IMR-90 (cell line): ENCODE results near the gene SECISBP2. TPM values are rescaled to one million over a fixed set of nuclear protein-coding genes. Genes with fewer than 3 reads are reported as not detected.

Source experiments
- ATAC-seq: fragments of 200-7000 bp; cut with Tn5 transposase; 2 replicates; pipeline ENCODE4 v1.9.1; 2020; ENCODE audit warnings: low read depth, mild to moderate bottlenecking, moderate library complexity
- BruUV-seq: library from RNA; stranded (reverse); fragments of 400-500 nt; replicated peaks from 2 replicates; lab custom pipeline; 2021; lab: Mats Ljungman, UMichigan
- CTCF ChIA-PET: fragments of 300-600 bp; formaldehyde crosslinking; extraction: SDS; loops from one replicate; lab custom pipeline; 2021; ENCODE audit warnings: antibody characterized with exemption; lab: Yijun Ruan, JAX
- POLR2A ChIA-PET: fragments of 300-600 bp; sonication (Branson Sonifier 250); formaldehyde crosslinking; loops from one replicate; lab custom pipeline; 2022; ENCODE audit warnings: antibody characterized with exemption; ENCODE audit not compliant: unreplicated experiment; lab: Charles Lee
- DNase-seq: peaks from one replicate; pipeline ENCODE4 v3.0.0; 2013
- H2AFZ ChIP-seq: replicated peaks from 2 replicates; pipeline ENCODE3; 2013; ENCODE audit warnings: low read length, mild to moderate bottlenecking; ENCODE audit not compliant: poor library complexity
- H2AK5ac ChIP-seq: 2 replicates; pipeline ENCODE4 v1.6.1; 2013; ENCODE audit warnings: low read depth, low read length, inconsistent platforms
- H2AK9ac ChIP-seq: replicated peaks from 2 replicates; pipeline ENCODE3; 2013; ENCODE audit warnings: mild to moderate bottlenecking, low read depth, low read length, moderate library complexity; ENCODE audit not compliant: poor library complexity
- H2BK120ac ChIP-seq: 2 replicates; pipeline ENCODE4 v1.6.1; 2013; ENCODE audit warnings: low read depth, low read length, inconsistent platforms
- H2BK15ac ChIP-seq: 3 replicates; pipeline ENCODE4 v1.6.1; 2013; ENCODE audit warnings: low read depth, low read length, inconsistent platforms
- H2BK20ac ChIP-seq: 2 replicates; pipeline ENCODE4 v1.6.1; 2013; ENCODE audit warnings: low read depth, mild to moderate bottlenecking, inconsistent platforms, low read length, moderate library complexity
- H2BK5ac ChIP-seq: 2 replicates; pipeline ENCODE4 v1.6.1; 2013; ENCODE audit warnings: mild to moderate bottlenecking, low read depth, low read length, inconsistent platforms; ENCODE audit not compliant: poor library complexity, severe bottlenecking
- H3K14ac ChIP-seq: replicated peaks from 2 replicates; pipeline ENCODE4 v1.6.1; 2013; ENCODE audit warnings: low read depth, low read length, inconsistent platforms
- H3K18ac ChIP-seq: 2 replicates; pipeline ENCODE4 v1.6.1; 2013; ENCODE audit warnings: low read depth, low read length, control low read depth
- H3K23ac ChIP-seq: 2 replicates; pipeline ENCODE4 v1.6.1; 2013; ENCODE audit warnings: low read depth, low read length, inconsistent platforms
- H3K27ac ChIP-seq: 2 replicates; pipeline ENCODE4 v1.5.1; 2013; ENCODE audit warnings: mild to moderate bottlenecking, control low read depth, low read length; ENCODE audit not compliant: insufficient read depth
- H3K27me3 ChIP-seq: 2 replicates; pipeline ENCODE4 v1.6.1; 2013; ENCODE audit warnings: low read length; ENCODE audit not compliant: control insufficient read depth, insufficient read depth
- H3K36me3 ChIP-seq: 2 replicates; pipeline ENCODE4 v1.6.1; 2013; ENCODE audit warnings: low read length, mixed read lengths; ENCODE audit not compliant: control insufficient read depth, insufficient read depth
- H3K4ac ChIP-seq: 2 replicates; pipeline ENCODE4 v1.6.1; 2013; ENCODE audit warnings: low read depth, low read length, inconsistent platforms
- H3K4me1 ChIP-seq: 2 replicates; pipeline ENCODE4 v1.6.1; 2013; ENCODE audit warnings: low read length, mixed read lengths; ENCODE audit not compliant: control insufficient read depth, insufficient read depth
- H3K4me2 ChIP-seq: 2 replicates; pipeline ENCODE4 v1.6.1; 2013; ENCODE audit warnings: low read depth, mild to moderate bottlenecking, control low read depth, low read length, moderate library complexity
- H3K4me3 ChIP-seq: 2 replicates; pipeline ENCODE4 v1.5.1; 2013; ENCODE audit warnings: low read depth, mild to moderate bottlenecking, control low read depth, low read length, moderate library complexity; ENCODE audit not compliant: insufficient read depth
- H3K56ac ChIP-seq: 2 replicates; pipeline ENCODE4 v1.6.1; 2013; ENCODE audit warnings: low read length, inconsistent platforms; ENCODE audit not compliant: insufficient read depth; ENCODE audit errors: extremely low read depth
- H3K79me1 ChIP-seq, 2 experiments: 2 replicates each; pipeline ENCODE4 v1.6.1; 2013; ENCODE audit warnings: low read length in 2 of 2, inconsistent platforms in 1 of 2, low read depth in 1 of 2
- H3K9ac ChIP-seq: 2 replicates; pipeline ENCODE4 v1.6.1; 2013; ENCODE audit warnings: low read depth, low read length, control low read depth
- H3K9me1 ChIP-seq: 2 replicates; pipeline ENCODE4 v1.6.1; 2013; ENCODE audit warnings: low read length, inconsistent platforms; ENCODE audit not compliant: insufficient read depth
- H3K9me3 ChIP-seq: 2 replicates; pipeline ENCODE4 v1.6.1; 2013; ENCODE audit warnings: low read length; ENCODE audit not compliant: control insufficient read depth, insufficient read depth
- H4K20me1 ChIP-seq: 2 replicates; pipeline ENCODE4 v1.6.1; 2013; ENCODE audit warnings: low read length, inconsistent platforms; ENCODE audit not compliant: insufficient read depth
- H4K5ac ChIP-seq: 2 replicates; pipeline ENCODE4 v1.6.1; 2013; ENCODE audit warnings: mild to moderate bottlenecking, low read depth, low read length, control low read depth
- H4K8ac ChIP-seq, 2 experiments: 2 replicates each; pipeline ENCODE4 v1.6.1; 2013; ENCODE audit warnings: low read depth in 2 of 2, low read length in 2 of 2, control low read depth in 1 of 2, inconsistent platforms in 1 of 2
- H4K91ac ChIP-seq: 2 replicates; pipeline ENCODE4 v1.6.1; 2013; ENCODE audit warnings: low read depth, low read length, inconsistent platforms; ENCODE audit not compliant: insufficient read depth
- CHD1 ChIP-seq: IDR thresholded peaks from 2 replicates; pipeline ENCODE4 v1.6.1; 2012; ENCODE audit warnings: low read depth, low read length, improper control_type of control experiment
- FOS ChIP-seq: fragments of 150-350 bp; IDR thresholded peaks from 2 replicates; pipeline ENCODE4 v1.6.1; 2016; ENCODE audit warnings: low read depth, low read length
- MAFK ChIP-seq: IDR thresholded peaks from 2 replicates; pipeline ENCODE4 v1.6.1; 2012; ENCODE audit warnings: low read depth, low read length, improper control_type of control experiment
- NFE2L2 ChIP-seq: fragments of 150-350 bp; IDR thresholded peaks from 2 replicates; pipeline ENCODE4 v1.6.1; 2016; ENCODE audit warnings: low read depth, mild to moderate bottlenecking, low read length
- RAD21 ChIP-seq: IDR thresholded peaks from 2 replicates; pipeline ENCODE4 v1.6.1; 2012; ENCODE audit warnings: low read length, improper control_type of control experiment
- RCOR1 ChIP-seq: IDR thresholded peaks from 2 replicates; pipeline ENCODE4 v1.6.1; 2012; ENCODE audit warnings: mild to moderate bottlenecking, low read length, improper control_type of control experiment; ENCODE audit not compliant: insufficient replicate concordance
- RFX5 ChIP-seq: IDR thresholded peaks from 2 replicates; pipeline ENCODE4 v1.8.0; 2012; ENCODE audit warnings: low read depth, mild to moderate bottlenecking, low read length, moderate library complexity
- SMC3 ChIP-seq: fragments of 150-350 bp; IDR thresholded peaks from 2 replicates; pipeline ENCODE4 v1.6.1; 2016; ENCODE audit warnings: low read depth, mild to moderate bottlenecking, antibody characterized with exemption, low read length, moderate library complexity
- WGBS, 2 experiments: methylation state at CpG; one replicate each; pipeline versions ENCODE4 v1.1.5 to v1.1.7; 2013; ENCODE audit warnings: missing lambda C conversion rate in 2 of 2; ENCODE audit not compliant: insufficient read length in 1 of 2; ENCODE audit errors: extremely low coverage in 2 of 2; 5-methylcytosine and 5-hydroxymethylcytosine counted together
- dilution Hi-C: fragments of 300-500 bp; cut with HindIII; formaldehyde crosslinking; loops from one replicate; pipeline ENCODE4 v1.14.3; 2018; ENCODE audit warnings: low sequenced_read_pairs; ENCODE audit not compliant: unreplicated experiment
- in situ Hi-C: fragments of 300-500 bp; cut with MboI; formaldehyde crosslinking; loops from 3 replicates; pipeline ENCODE4 v1.14.3; 2019; ENCODE audit warnings: low sequenced_read_pairs, inconsistent platforms, mixed read lengths
- intact Hi-C: fragments of 100-400 bp; cut with micrococcal nuclease; formaldehyde crosslinking; loops from 2 replicates; pipeline ENCODE4 v1.10.0; 2022
- polyA plus RNA-seq, 3 experiments: library from polyadenylated mRNA; depleted of rRNA; stranded (reverse); fragments of >200 nt; gene quantifications; 2 replicates each; pipeline ENCODE4 v1.2.3, GENCODE V29; 2012; ENCODE audit warnings: low replicate concordance in 1 of 3
- total RNA-seq: library from RNA; depleted of rRNA; stranded (reverse); fragments of >200 nt; gene quantifications from 2 replicates; pipeline ENCODE4 v1.2.3, GENCODE V29; 2012
- TF ChIP-seq, protein P1 (sequence below): fragments of 150-350 bp; IDR thresholded peaks from 2 replicates; pipeline ENCODE4 v1.6.1; 2016; ENCODE audit warnings: low read depth, mild to moderate bottlenecking, low read length, moderate library complexity, borderline replicate concordance
- TF ChIP-seq, protein P2 (sequence below): fragments of 150-350 bp; IDR thresholded peaks from 2 replicates; pipeline ENCODE4 v1.6.1; 2017; ENCODE audit warnings: mild to moderate bottlenecking, antibody characterized with exemption, low read length, low read depth

Gene SECISBP2
- total and polyA plus RNA-seq, 2 of the 4 experiments (the other 2 are of a cell fraction), result 16.4 to 18.8 TPM

DNA sequence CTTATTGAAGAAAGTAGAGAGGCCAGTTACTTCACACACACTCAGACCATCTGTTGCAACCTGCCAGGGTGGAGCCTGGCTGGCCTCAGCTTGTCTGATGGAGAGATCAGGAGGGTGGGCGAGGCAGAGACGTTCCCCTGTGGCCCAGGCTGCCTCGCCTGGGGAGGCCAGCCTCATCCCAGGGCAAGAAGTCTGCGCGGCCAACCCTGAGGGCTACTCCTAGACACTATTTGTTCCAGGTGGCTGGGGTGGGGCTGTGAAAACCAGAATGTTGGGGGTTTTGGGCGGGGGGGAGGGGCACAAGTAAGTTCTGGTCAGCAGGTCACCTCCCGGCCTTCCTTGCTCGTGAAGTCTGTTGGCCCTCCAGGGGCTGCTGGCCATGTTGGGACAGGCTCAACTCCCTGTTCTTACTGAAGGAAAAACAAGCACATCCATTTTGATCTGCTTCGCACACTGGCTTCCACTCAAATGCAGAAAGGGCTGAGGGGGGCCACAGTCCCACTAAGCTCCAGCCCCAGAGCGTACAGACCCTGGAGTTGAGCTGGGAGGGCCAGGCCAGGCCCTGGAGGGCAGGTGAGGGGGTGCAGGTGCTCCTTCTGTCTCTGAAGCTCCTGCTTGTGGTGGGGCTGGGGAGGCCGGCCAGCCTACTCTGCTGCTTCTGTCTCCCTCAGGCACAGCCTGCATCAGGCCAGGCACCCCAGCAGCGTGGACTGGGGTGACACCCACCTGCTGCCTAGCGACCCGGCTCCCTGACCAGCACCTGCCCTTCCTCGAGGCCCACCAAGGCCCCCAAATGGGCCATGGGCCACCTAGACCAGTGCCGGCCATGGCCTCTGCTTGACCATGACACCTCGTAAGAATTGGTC is 46.6 kb downstream of the SECISBP2 start:
- Histone ChIP-seq H2BK5ac (no peak overlapping the region), H3K4me2 (no peak overlapping the region), H2BK120ac (no peak overlapping the region), H3K4me3 (no peak overlapping the region), H3K23ac (no peak overlapping the region), H3K4me1 (no peaks in the 10 kb centered on the region), H4K91ac (no peak overlapping the region), H3K27ac (no peak overlapping the region), H3K4ac (no peak overlapping the region), H3K79me1 (no peaks in the 10 kb centered on the region), H3K9me3 (no peaks in the 10 kb centered on the region), H2BK20ac (no peak overlapping the region), H3K36me3 (peaks cover 25% of the 10 kb centered on the region), H3K14ac (no peak overlapping the region), H3K27me3 (no peaks in the 10 kb centered on the region), H2AK9ac (no peak overlapping the region), H3K9me1 (peaks cover 3% of the 10 kb centered on the region), H2BK15ac (no peak overlapping the region), H2AK5ac (no peak overlapping the region), H4K8ac (no peak overlapping the region), H3K56ac (no peak overlapping the region), H3K18ac (no peak overlapping the region), H4K5ac (no peak overlapping the region), H3K9ac (no peak overlapping the region), H2AFZ (no peak overlapping the region), H4K20me1 (no peaks in the 10 kb centered on the region)
- ChIA-PET CTCF (no interaction called here), POLR2A (no interaction called here)
- DNase-seq (no peak), ATAC-seq (no peak)
- intact Hi-C loops, result no loop called here
- 86% methylated on average over 4 of the region's 17 CpGs; no CpG with 5 or more reads in 1 of the 2 experiments for WGBS, 2 experiments
- in situ Hi-C loops, result no loop called here
- BruUV-seq, result no TSS peak
- TF ChIP-seq RAD21 (no peak), FOS (no peak), MAFK (no peak), RFX5 (no peak), NFE2L2 (no peak), CHD1 (no peak), RCOR1 (no peak), SMC3 (no peak)
- TF ChIP-seq, protein P1, sequence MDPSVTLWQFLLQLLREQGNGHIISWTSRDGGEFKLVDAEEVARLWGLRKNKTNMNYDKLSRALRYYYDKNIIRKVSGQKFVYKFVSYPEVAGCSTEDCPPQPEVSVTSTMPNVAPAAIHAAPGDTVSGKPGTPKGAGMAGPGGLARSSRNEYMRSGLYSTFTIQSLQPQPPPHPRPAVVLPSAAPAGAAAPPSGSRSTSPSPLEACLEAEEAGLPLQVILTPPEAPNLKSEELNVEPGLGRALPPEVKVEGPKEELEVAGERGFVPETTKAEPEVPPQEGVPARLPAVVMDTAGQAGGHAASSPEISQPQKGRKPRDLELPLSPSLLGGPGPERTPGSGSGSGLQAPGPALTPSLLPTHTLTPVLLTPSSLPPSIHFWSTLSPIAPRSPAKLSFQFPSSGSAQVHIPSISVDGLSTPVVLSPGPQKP, result no peak
- TF ChIP-seq, protein P2, sequence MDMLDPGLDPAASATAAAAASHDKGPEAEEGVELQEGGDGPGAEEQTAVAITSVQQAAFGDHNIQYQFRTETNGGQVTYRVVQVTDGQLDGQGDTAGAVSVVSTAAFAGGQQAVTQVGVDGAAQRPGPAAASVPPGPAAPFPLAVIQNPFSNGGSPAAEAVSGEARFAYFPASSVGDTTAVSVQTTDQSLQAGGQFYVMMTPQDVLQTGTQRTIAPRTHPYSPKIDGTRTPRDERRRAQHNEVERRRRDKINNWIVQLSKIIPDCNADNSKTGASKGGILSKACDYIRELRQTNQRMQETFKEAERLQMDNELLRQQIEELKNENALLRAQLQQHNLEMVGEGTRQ, result no peak
- dilution Hi-C loops, result no loop called here
